ENCODE measurements around the gene ZC3H12A. TPM values are rescaled to one million over a fixed set of nuclear protein-coding genes. Genes with fewer than 3 reads are reported as not detected.

ZC3H12A gene
- total RNA-seq, 2 donors from 2014 or later = 12.2 to 31.6 TPM

DNA sequence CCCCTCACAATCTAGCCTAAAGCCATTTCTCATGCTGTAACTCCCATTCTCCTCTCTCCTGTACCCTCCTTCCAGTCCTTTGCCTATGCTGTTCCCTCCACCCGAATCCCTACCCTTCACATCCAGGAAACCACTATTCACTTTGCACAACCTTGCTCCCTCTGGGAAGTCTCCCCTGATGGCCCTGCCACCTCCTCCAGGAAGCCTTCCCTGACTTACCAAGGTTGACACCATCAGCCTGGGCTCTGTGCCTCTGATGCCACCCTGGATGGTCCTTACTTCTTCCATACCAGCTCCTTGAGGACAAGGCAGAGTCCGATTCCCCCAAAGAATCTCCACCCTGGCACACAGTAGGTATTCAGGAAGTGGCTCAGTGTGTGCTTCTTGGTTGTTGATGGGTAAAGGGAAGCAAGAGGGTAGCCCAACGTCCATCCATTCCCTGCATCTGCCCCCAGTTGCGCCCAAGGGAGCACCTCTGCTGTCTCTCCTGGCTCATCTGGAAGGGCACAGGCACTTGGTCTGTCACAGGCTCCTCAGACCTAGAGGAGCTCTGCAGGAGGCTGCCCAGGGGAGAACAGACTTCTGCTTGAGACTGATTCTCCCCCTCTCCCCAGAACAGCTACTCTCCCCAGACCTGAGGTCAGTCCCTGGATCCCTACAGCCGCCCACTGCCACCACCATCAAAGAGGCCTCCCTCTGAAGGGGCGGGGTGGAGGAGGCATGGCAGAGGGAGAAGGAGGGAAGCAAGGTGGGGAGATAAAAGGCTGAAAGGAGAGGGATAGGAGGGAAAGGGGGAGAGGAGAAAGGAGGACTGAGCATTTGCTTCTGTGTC, 36.1 kb upstream of the ZC3H12A start:
- DNase-seq = no peak
- no peak overlapping the region for H3K4me3 ChIP-seq
- H3K9me3 ChIP-seq = no peaks in the 10 kb centered on the region
- peaks cover 0 to 2% of the 10 kb centered on the region in 2 donors for H3K27me3 ChIP-seq
- no peaks in the 10 kb centered on the region for H3K36me3 ChIP-seq (replicated peaks in 1 of 2; ENCODE audit: insufficient read depth in 1 of 2, low read depth in 2 of 2)
- H3K27ac ChIP-seq = no peak overlapping the region
- ATAC-seq = no peak
- TF ChIP-seq, protein P1, sequence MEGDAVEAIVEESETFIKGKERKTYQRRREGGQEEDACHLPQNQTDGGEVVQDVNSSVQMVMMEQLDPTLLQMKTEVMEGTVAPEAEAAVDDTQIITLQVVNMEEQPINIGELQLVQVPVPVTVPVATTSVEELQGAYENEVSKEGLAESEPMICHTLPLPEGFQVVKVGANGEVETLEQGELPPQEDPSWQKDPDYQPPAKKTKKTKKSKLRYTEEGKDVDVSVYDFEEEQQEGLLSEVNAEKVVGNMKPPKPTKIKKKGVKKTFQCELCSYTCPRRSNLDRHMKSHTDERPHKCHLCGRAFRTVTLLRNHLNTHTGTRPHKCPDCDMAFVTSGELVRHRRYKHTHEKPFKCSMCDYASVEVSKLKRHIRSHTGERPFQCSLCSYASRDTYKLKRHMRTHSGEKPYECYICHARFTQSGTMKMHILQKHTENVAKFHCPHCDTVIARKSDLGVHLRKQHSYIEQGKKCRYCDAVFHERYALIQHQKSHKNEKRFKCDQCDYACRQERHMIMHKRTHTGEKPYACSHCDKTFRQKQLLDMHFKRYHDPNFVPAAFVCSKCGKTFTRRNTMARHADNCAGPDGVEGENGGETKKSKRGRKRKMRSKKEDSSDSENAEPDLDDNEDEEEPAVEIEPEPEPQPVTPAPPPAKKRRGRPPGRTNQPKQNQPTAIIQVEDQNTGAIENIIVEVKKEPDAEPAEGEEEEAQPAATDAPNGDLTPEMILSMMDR (IDR thresholded peaks at IDR 0.05) = no peak
- TF ChIP-seq POLR2A (IDR thresholded peaks at IDR 0.05) = no peak
- intact Hi-C loops (cut with DNase I) = loop anchor here (10.0 kb wide), 1 partner anchor 863 kb away; no protein-coding TSS in a partner anchor
- WGBS, 2 donors = 70% methylated on average over 5 to 6 of the region's 6 CpGs
- H3K4me1 ChIP-seq = no peaks in the 10 kb centered on the region

DNA sequence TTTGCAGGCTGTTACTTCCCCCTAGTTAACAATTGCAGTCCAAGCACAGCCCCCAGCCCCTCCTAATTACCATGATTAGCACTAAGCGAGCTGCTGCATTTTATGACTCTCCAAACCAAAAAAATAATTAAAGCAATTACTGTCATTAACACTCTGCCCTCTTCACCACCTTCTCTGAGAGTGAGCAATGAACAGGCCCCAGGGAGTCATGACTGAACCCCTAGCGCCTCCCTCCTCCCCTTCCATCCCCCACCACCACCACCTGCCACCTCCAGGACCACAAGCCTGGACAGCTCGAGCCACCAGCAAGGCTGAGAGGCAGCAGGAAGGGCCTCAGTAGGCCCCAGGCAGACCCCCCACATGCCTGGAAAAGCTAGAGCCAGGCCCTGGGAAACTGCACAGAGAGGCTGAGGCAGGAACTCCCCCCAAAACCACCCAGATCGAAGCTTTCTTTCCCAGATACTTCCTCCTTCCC, 35.5 kb upstream of the ZC3H12A start:
- 44 to 57% methylated on average over 4 of the region's 4 CpGs for WGBS, 2 donors
- DNase-seq (no peak), ATAC-seq (no peak)
- H3K9me3 ChIP-seq = no peaks in the 10 kb centered on the region
- H3K27ac ChIP-seq = no peak overlapping the region
- TF ChIP-seq, protein P1 (IDR thresholded peaks at IDR 0.05) = no peak
- TF ChIP-seq POLR2A (IDR thresholded peaks at IDR 0.05) = no peak
- no peak overlapping the region for H3K4me3 ChIP-seq
- H3K4me1 ChIP-seq = no peaks in the 10 kb centered on the region
- H3K27me3 ChIP-seq = no peaks in the 10 kb centered on the region
- intact Hi-C loops (cut with DNase I) = loop anchor here (10.0 kb wide), 1 partner anchor 864 kb away; no protein-coding TSS in a partner anchor
- no peaks in the 10 kb centered on the region for H3K36me3 ChIP-seq (replicated peaks in 1 of 2; ENCODE audit: insufficient read depth in 1 of 2, low read depth in 2 of 2)

DNA sequence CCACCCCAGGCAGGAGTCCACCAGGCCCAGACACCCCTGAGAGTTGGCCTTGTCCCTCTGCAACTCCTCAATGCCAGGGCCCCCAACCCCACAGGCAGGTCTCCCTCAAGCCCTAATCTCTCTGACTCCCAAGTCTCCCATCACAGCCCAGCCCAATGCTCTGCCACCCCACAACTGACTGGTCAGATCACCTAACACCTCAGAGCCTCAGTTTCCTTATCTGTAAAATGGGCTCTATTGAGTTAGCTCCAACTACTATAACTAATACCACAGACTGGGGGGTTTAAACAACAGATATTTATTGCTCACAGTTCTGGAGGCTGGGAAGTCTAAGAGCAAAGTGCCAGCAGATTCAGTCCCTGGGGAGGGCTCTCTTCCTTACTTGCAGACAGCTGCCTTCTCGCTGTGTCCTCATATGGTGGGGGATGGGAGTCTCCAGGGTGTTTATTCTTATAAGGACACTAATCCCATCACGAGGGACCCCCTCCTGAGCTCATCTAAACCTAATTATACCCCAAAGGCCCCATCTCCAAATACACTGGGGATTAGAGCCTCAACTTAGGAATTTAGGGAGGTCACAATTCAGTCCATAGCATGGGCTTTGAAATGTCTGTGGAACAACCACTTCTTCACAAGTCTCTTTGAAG, 34.9 kb upstream of the ZC3H12A start:
- no peak for ATAC-seq

DNA sequence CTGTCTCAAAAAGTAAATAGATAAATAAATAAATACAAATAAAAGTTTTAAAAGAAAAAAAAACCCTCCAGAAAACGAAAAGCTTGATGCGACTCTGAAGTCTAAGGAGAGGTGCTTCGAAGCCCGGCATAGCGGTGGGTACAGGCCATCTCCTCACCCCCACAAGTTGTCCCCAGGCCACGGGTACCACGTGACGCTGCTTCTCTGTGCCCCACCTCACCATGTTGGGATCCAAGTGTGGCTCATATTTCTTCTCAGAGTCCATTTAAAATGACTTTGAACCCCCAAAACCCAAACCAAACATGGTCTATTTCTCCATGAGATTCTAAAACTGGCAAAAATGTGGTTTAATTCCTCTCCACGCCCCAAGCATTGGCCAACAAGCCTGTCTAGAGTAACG, 32.9 kb upstream of the ZC3H12A start:
- no peaks in the 10 kb centered on the region for H3K4me1 ChIP-seq
- intact Hi-C loops (cut with DNase I) = no loop called here
- DNase-seq (no peak), ATAC-seq (no peak)
- no peak overlapping the region for H3K4me3 ChIP-seq
- WGBS, 2 donors = 62 to 67% methylated on average over 10 of the region's 10 CpGs
- H3K27ac ChIP-seq = no peak overlapping the region
- H3K9me3 ChIP-seq = no peaks in the 10 kb centered on the region
- TF ChIP-seq POLR2A (IDR thresholded peaks at IDR 0.05) = no peak
- TF ChIP-seq, protein P1 (IDR thresholded peaks at IDR 0.05) = no peak
- no peaks in the 10 kb centered on the region for H3K27me3 ChIP-seq
- no peaks in the 10 kb centered on the region for H3K36me3 ChIP-seq (replicated peaks in 1 of 2; ENCODE audit: insufficient read depth in 1 of 2, low read depth in 2 of 2)

More for the DNA sequence above, 34.9 kb upstream of the ZC3H12A start:
- 39 to 50% methylated on average over 2 of the region's 2 CpGs for WGBS, 2 donors
- Histone ChIP-seq H3K27ac (no peak overlapping the region), H3K27me3 (no peaks in the 10 kb centered on the region), H3K36me3 (replicated peaks in 1 of 2; ENCODE audit: insufficient read depth in 1 of 2, low read depth in 2 of 2) (no peaks in the 10 kb centered on the region), H3K4me3 (no peak overlapping the region), H3K4me1 (no peaks in the 10 kb centered on the region), H3K9me3 (no peaks in the 10 kb centered on the region)
- intact Hi-C loops (cut with DNase I) = loop anchor here (10.0 kb wide), 1 partner anchor 865 kb away; no protein-coding TSS in a partner anchor
- no peak for TF ChIP-seq POLR2A (IDR thresholded peaks at IDR 0.05)
- TF ChIP-seq, protein P1 (IDR thresholded peaks at IDR 0.05) = no peak
- no peak for DNase-seq
